Activated CD8-positive, alpha-beta memory T cell treated with anti-CD3 and anti-CD28 coated beads for 24 hours (primary cell): ENCODE data around the gene SATL1.
"Not testable (repeated sequence)": the region's sequence is repeated elsewhere in the genome, so short reads cannot be mapped to it uniquely, and the experiment has no call there.

ENCODE experiments used
- DNase-seq: peaks from one replicate; pipeline ENCODE4 v3.0.0-alpha.2; 2020

The SATL1 gene

GRCh38 chrX:85107407-85107806 lies 136.2 kb downstream of the SATL1 start:
- no peak for DNase-seq

DNA sequence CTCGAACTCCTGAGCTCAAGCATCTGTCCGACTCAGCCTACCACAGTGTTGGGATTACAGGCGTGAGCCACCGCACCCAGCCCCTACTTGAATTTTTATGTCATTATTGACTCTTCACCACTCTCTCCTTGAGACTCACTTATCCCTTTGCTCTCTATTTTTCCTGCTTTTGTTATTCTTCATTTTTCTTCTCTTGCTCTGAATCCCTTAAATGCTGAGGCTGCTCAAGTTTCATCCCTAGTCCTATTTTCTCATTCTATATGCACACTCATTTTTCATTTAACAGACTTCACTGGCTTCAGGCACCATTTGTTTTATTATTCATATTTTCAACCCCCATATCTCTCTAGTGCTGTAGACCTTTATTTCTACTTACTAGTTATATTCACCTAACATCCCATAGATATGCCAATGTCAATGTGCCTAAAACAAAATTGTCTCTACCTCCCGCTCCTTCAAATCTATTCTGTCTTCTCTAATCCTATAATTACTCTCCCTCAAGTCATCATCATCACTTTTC lies 154.2 kb downstream of the SATL1 start:
- DNase-seq = no peak

DNA sequence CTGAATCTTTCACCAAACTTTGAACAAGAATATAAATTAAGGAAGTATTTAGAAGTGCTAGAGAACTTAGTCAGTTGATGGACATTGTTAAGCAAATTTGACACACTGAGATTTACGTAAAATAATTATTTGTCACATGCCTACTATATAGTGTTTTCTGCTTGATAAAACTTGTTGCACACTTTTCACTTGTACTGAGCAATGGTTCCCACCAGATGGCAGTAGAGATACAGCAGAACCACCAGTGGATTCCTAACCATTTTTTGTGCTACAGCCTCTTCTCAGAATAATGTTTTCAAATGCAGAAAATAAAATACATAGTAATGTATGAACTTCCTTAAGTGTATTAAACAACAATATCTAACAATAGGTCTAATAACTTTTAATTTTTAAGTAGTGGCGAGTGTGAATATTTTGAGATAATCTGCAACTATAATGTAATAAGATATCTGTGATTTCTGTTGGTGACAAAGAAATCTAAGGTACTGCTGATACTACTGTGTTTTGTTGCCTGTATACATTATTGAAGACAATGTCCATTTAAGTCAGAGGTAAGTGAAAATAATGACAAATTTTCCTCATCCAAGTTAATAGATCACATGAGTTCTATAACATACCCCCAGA lies 158.7 kb downstream of the SATL1 start:
- DNase-seq = no peak

DNA sequence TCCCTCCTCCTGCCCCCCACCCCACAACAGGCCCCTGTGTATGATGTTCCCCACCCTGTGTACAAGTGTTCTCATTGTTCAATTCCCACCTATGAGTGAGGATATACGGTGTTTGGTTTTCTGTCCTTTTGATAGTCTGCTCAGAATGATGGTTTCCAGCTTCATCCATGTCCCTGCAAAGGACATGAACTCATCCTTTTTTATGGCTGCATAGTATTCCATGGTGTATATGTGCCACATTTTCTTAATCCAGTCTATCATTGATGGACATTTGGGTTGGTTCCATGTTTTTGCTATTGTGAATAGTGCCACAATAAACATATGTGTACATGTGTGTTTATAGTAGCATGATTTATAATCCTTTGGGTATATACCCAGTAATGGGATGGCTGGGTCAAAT lies 166.3 kb downstream of the SATL1 start:
- not testable (repeated sequence) for DNase-seq

GRCh38 chrX:85065512-85066198 lies 177.9 kb downstream of the SATL1 start:
- no peak for DNase-seq

DNA sequence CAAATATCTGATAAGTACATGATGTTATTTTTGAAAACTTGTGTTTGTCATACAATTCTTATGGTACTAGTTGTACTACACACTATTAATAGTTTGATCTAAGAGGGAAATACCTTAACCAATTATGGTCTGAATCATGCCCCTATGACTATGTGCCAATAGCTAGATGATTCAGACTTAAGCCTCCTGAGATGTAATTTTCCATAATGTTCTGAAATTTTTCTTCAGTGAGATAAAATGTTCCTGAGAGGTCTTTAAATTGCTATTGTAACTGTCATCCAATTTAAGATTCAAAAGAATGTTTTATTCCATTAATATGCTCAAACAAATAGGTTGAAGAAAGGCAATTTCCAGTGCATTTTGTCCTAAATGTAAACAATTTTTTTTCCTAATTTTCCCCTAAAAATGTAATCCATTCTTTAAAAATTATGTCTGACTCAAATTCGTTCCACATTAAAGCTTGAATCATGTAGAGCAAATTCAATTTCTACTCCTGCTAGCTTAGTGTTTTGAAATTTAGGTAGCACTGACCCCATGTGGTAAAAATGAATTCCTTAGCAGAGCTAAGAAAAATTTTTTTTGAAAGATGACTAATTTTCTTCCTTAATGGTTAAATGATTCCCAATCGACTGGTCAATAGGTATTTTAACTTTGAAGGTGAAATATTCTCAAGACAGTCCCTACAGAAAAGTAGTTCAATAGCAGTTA lies 190.8 kb downstream of the SATL1 start:
- DNase-seq = no peak

GRCh38 chrX:85052205-85052604 lies 191.4 kb downstream of the SATL1 start:
- DNase-seq = no peak

- no peak for DNase-seq
These were observed 192.0 kb downstream of the SATL1 start for GRCh38 chrX:85051627-85052026.
